Measurements from ENCODE around the gene CCDC148. TPM values are rescaled to one million over a fixed set of nuclear protein-coding genes. Genes with fewer than 3 reads are reported as not detected.

Gene CCDC148
- total RNA-seq, 1 donor from 2014 or later, result 16.0 TPM

- no peak for DNase-seq (ENCODE audit: low read depth)
Measured at GRCh38 chr2:158174956-158175355, 281.6 kb downstream of the CCDC148 start.

- DNase-seq (ENCODE audit: low read depth), result no peak
Measured at GRCh38 chr2:158174495-158174894, 282.1 kb downstream of the CCDC148 start.

DNA sequence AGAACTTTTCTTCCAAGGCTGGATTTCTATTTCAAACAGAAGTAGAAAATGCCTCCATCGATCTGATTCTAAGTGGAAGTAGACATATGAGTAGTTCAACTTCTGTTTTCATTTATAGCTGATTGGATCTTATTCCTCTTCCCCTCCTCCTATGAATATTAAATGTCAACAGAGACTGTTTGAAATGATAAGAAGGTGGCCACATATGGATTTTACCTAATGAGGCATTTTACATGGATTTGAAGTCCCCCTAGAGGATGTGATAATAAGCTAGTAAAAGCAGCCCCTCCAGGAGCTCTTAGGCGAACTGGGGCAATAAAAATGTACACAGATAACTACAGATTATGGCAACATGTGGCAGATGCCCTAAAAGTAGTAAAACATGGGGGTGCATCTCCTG, 283.8 kb downstream of the CCDC148 start:
- no peak for DNase-seq (ENCODE audit: low read depth)

DNA sequence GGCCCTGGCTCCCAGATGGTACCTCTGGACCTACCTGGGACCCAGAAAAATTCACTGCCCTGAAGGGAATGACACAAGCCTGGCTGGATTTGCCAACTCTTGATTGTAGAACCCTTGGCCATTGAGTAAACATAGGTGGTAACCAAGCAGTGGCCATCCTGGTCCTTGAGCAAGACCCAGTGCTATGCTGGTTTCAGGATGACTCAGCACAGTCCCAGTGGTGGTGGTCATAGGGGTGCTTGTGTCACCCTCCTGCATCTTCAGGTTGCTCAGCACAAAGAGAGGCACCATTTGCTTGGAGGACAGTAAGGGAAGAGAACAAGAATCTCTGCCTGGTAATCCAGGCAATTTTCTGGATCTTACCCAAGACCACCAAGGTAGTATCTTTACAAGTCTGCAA, 302.0 kb downstream of the CCDC148 start:
- DNase-seq (ENCODE audit: low read depth), result peak; percentile 23

DNA sequence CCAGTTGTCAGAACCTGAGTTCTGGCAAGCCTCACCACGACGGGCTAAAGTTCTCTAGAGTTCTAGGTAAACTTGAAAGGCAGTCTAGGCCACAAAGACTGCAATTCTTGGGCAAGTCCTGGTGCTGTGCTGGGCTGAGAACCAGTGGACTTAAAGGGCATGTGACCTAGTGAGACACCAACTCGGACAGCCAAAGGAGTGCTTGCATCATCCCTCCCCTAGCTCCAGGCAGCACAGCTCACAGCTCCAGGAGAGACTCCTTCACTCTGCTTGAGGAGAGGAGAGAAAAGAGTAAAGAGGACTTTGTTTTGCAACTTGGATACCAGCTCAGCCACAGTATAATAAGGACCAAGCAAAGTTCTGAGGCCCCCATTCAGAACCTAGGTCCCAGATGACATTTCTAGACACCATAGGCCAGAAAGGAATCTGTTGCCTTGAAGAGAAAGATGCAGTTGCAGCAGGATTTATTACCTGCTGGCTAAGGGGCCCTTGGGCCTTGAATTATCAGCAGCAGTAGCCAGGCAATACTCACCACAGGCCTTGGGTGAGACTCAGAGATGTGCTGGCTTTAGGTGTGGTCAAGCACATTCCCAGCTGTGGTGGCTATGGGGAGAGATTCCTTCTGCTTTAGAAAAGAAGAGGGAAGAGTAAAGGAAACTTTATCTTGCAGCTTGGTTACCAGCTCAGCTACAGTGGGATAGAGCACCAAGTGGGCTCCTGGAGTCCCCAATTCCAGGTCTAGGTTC, 303.1 kb downstream of the CCDC148 start:
- no peak for DNase-seq (ENCODE audit: low read depth)

DNA sequence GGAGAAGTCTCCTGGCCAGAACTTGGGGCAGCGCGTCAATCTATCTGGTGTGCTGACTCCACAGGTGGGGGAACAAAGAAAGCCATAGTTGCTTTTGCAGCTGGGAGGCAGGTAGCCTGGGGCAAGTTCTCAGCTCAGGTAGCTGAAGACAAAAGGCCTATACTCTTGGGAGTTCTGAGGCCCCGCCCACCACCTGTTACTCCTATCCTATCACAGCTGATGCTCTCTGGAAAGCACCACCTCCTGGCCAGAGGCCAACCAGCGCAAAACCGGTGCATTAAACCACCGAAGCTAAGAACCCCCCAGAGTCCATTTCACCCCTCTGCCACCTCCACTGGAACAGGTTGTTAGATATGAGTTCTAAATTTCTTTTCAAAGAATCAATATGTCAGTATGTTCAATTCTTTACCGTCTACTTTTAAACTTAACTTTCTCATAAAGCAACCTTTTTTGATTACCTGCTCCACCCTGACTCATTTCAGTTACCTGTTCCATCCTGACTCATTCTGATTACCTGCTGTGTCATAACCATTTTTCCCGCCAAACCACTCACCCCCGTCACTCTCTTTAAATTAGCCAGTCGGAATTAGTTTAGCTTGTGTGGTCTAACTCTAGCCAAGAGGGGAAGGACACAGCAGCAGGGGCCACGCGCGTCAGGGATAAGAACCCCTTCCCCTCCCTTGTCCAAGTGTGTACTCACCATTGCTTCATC, 311.5 kb downstream of the CCDC148 start:
- no peak for DNase-seq (ENCODE audit: low read depth)

GRCh38 chr2:158143703-158144360, 312.7 kb downstream of the CCDC148 start:
- no peak for DNase-seq (ENCODE audit: low read depth)

- DNase-seq (ENCODE audit: low read depth), result no peak
Measured at GRCh38 chr2:158142568-158143332, 313.8 kb downstream of the CCDC148 start.

- no peak for DNase-seq (ENCODE audit: low read depth)
Measured at GRCh38 chr2:158142165-158142564, 314.4 kb downstream of the CCDC148 start.

DNA sequence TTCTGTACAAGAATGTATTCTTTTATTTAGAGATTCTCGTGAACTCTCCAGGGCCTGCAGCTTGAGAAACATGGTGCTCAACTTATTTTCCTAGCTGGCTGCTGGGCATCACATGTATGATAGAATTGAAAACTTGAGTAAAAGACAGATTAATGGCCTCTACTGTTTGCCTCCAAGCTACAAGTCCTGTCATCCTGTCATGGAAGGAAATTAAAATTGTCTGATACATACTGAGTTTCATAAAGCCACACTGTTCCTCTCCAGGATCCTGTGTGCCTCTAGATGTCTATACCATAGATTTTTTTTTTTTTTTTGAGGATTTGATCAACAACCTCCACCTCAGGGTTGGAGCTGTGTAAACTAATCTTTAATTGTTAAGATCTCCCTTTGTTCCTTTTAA, 316.4 kb downstream of the CCDC148 start:
- no peak for DNase-seq (ENCODE audit: low read depth)

DNA sequence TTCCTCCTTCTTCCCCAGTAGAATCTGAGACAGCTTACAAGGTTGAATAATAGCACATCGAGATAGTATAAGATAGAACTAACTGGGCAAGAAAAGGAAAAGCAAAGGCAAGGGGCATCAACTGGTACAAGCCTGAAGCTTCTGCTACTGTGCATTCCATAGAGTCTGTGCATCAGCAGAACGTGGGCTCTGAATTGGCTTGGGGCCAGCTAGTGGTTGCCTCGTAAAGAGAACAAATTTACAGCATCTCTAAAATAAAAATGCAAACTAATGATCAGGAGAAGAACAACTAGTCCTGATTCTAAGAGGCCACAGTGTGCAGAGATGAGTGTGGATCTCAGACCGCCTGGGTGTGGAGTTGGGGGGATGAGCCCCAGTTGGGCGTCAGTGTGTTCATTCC, 318.3 kb downstream of the CCDC148 start:
- no peak for DNase-seq (ENCODE audit: low read depth)

DNA sequence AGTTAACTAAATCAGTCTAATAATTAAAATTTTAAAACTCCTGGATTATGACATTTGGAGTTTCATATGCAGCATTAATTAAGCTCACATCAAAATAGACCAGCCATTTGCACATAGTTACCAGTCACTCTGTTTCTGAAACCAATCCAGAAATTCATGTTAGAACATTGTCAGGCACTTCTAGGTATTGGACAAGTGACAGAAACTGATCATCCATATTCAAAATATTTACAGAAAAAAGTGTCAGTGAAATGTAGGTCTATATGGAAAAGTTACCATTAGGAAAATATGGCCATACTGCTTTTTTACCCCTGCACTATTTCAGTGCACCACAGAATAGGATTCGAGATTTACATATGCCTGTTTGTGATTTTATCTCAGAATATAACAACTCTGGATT, 321.5 kb downstream of the CCDC148 start:
- DNase-seq (ENCODE audit: low read depth), result no peak

- DNase-seq (ENCODE audit: low read depth), result no peak
Measured at GRCh38 chr2:158134655-158135054, 321.9 kb downstream of the CCDC148 start.

DNA sequence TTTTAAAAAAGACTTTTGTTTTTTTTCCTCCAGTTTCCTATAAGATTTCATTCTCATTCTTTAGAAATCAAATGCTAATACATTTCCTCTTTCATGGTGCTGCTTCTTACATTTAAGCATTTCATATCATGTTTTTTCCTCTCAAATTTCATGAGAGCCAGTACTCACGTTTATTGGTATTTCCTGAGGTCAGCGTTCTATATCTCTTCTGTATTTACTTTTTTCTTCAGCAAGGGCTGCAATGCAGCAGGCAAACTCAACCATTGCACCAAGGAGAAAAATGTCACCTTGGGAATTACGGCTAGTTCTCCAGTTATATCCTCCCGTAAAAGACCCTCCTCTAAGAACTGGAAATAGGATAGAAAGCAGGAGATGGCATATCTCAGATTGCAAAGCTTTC, 322.5 kb downstream of the CCDC148 start:
- no peak for DNase-seq (ENCODE audit: low read depth)

GRCh38 chr2:158131919-158132566, 324.5 kb downstream of the CCDC148 start:
- DNase-seq (ENCODE audit: low read depth), result peak; percentile 100

- DNase-seq (ENCODE audit: low read depth), result no peak
Measured at GRCh38 chr2:158131483-158131912, 325.1 kb downstream of the CCDC148 start.

- DNase-seq (ENCODE audit: low read depth), result peak; percentile 98
Measured at GRCh38 chr2:158130832-158131473, 325.6 kb downstream of the CCDC148 start.

DNA sequence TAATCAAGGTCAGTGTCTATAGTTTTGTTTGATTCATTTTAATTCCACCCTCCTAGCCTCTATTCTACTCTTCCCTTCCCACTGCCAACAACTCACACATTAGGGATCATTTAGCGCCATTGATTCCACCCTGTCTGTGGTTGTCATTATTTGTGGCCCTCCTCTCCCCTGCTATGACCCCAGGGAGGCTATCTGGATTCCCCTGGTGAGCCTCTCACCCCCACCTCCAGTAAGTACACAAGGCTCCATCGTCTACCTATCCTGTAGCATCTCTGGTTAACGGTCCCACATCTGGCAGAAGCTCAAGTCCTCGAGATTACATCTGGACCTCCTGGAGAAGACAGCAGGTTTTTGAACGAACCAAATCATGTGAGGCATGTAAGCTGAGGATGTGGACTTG, 327.5 kb downstream of the CCDC148 start:
- DNase-seq (ENCODE audit: low read depth), result no peak

DNA sequence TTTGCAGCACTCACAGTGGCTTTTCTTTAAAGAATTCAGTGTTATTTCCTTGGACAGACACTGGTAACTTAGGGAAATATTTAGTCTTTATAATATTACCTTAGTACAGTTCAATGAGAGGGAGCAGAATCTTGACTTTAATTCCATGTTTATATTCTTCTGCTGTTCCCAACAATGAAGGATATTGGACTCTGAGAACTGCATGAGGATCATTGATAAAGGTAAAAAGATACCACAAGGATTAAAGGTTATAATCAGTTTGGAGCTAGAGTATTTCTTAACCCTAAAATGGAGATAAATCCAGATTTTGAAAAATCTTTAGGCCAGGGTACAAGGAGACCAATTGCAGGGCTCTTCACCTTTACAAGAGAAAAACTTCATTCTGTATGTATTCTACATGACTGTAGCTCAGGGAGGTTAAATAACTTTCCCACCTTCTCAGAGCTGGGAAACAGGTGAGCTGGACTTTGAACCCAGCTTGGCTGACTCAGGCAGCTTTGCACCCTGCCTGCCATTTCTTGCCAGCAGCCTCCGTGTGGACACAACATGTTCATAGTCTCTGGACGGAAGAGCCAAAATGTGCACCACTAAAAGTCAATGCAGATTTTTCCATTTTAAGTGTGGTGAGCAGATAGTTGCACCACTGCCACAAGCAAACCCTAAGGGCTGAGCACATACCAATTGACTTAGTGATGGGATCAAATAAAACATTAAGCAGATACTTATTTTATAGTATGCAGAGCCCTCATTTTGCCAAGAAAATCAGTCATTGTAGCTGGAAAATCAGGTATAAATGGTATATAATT, 328.2 kb downstream of the CCDC148 start:
- peak; percentile 71 for DNase-seq (ENCODE audit: low read depth)

DNA sequence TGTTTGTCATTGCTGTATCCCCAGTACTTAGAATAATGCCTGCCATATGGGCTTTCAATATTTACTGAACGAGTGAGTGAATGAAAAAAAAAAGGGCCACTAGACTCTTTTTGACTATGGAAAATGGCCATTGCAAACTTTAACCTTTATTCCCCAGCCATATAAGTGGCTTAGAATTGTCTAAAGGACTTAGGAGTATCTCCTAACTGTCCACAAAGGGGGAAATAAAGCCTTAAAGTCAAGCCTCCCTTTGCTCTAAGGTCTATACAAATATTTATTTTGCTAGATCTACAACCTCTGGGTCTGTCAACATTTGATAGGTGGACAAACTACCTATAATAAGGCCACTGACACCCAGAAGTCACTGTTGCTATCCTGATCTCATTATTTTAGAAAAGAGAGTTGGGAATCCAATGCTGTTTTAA, 329.2 kb downstream of the CCDC148 start:
- no peak for DNase-seq (ENCODE audit: low read depth)

Measured in renal cortical epithelial cell (primary cell).